GM19372 (cell line): ENCODE measurements around the gene SPINK5.

ENCODE experiments used
- ATAC-seq: cut with Tn5 transposase; IDR thresholded peaks from one replicate; pipeline ENCODE4 v1.9.1; 2021; ENCODE audit warnings: mild to moderate bottlenecking, low read depth, moderate library complexity; ENCODE audit not compliant: unreplicated experiment

Gene SPINK5

DNA sequence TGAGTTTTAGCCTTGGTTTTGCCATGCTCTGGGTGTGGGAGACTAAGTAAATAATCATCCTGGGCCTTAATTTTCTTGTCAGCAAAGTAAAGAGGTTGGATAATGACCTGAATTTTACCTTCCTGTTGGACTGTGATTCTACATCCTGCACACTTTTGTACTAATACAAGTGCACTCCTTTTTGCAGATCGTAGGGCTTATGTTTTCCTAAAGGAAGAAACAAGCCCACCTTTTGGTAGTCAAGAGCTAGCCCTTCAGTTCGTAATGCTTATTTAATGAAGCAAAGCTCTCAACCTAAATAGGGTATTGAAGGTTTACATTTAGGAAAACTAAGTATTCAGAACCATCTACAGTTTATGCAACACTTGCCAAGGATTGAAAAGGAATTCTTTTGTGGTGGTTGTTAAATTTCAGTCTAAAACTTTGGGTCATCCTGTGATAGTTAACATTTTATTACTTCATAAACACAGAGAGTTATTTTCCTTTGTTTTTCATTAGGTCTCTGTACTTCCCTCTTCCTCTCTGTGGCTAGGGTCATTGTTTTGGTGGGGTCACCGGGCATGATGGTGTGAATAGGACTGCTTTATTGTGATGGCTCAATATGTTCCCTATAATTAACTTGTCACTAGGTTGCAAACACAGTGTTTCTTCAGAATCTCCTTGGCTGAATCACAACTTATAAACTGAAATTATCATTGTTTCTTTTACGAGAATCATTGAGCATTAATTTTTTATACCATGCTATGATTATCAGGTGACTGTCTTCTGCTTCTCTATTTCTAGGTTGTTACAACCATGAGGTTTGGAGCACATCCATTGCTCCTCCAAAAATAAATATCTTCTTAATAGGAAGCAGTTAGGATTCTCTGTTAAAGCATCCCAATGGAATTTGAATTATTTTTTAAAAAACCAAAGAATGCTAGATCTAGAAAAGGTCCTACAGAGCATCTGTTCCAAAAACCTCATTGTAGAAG lies 28.5 kb downstream of the SPINK5 start:
- ATAC-seq = no peak

DNA sequence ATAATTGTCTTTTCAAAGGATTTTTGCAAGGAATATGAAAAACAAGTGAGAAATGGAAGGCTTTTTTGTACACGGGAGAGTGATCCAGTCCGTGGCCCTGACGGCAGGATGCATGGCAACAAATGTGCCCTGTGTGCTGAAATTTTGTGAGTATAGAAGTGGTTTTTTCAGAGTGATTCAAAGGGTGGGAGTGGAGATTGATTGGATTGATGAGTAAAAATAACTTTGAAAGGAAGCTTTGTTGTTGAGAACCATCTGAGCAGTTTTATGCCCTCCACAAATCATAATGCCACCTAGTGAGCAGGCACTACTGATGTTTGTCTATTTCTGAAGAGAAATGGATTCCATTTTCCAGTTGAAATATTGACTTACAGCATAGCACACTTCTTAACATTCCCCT lies 30.6 kb downstream of the SPINK5 start:
- ATAC-seq = no peak

DNA sequence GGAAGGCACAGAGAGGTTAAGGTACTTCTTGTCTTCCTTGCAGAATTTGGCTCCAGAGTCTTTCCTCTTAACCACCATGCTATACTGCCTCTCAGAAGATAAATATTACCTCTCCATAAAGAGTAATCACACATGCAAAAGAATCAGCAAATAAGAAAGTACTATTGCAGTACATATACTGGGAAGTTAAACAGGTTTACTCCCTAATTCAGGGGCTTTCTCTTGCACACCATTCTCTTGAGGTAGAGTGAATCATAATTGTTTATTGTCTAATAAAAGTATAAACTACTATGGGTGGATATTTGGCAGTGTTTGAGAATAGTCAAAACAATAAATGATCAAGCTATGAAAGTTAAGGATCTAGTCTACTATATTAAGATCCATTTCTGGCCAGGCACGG lies 40.4 kb downstream of the SPINK5 start:
- ATAC-seq = no peak

DNA sequence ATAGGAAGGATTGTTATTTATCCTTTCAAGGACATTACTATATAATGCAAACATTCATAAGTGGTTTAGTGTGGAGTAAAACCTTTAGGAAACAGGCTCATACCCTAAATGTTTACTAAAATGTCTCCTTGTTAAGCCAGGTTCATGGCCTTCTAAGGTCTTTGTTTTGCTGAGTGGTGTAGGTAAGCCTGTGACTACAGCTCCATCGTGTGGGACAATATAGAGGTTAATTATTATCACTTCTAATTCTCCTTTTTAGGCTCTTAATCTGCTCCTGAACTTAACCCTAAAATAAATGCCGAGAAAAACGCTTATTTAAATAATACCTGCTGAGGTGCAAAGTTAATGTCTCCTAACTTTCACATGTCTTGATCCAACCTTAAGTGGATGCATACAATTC lies 43.8 kb downstream of the SPINK5 start:
- ATAC-seq = no peak

DNA sequence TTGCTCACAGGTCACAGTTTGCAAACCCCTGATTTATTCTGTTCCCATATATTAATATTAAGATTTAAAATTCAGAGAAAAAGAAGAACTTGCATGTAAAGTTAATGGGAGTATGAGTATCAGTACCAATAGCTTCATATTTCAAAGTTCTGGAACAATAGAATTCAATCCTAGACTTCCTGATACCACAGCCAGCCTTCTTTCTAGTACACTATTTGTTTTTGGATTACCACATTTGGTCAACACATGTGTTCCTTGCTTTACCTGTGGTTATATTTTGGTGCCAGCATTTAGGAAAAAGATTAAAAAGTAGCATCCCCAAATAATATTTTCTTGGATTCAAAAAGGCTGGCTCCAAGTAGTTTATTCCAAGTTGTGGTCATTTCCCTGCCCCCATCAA lies 49.5 kb downstream of the SPINK5 start:
- no peak for ATAC-seq

DNA sequence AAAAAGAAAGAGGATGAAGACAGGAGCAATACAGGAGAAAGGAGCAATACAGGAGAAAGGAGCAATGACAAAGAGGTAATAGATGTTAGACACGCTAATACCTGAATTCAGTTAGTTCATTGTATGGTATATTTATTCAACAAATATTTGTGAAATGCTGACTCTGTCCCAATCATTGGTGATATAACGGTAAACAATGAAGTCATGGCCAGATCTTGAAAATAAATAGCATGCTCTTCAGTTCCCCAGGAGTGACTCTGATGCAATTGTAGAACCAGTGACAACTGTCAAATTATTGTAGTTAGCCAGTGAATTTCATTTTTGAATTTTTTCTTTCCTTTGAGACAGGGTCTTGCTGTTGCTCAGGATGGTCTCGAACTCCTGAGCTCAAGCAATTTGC lies 56.5 kb downstream of the SPINK5 start:
- no peak for ATAC-seq

DNA sequence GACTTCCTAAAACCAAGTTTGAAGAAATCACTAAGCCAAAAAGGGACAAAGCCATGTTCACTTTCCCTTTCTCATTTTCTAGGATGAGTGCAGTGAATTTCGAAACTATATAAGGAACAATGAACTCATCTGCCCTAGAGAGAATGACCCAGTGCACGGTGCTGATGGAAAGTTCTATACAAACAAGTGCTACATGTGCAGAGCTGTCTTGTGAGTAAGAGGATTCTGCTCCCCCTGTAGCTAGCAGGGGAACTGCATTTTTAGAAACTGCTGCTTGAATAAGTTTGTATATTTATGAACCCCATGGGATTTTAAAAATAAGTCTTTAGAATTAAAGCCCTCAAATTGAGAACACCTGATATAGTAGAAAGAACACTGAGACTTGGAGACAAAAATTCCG lies 61.9 kb downstream of the SPINK5 start:
- ATAC-seq = no peak

DNA sequence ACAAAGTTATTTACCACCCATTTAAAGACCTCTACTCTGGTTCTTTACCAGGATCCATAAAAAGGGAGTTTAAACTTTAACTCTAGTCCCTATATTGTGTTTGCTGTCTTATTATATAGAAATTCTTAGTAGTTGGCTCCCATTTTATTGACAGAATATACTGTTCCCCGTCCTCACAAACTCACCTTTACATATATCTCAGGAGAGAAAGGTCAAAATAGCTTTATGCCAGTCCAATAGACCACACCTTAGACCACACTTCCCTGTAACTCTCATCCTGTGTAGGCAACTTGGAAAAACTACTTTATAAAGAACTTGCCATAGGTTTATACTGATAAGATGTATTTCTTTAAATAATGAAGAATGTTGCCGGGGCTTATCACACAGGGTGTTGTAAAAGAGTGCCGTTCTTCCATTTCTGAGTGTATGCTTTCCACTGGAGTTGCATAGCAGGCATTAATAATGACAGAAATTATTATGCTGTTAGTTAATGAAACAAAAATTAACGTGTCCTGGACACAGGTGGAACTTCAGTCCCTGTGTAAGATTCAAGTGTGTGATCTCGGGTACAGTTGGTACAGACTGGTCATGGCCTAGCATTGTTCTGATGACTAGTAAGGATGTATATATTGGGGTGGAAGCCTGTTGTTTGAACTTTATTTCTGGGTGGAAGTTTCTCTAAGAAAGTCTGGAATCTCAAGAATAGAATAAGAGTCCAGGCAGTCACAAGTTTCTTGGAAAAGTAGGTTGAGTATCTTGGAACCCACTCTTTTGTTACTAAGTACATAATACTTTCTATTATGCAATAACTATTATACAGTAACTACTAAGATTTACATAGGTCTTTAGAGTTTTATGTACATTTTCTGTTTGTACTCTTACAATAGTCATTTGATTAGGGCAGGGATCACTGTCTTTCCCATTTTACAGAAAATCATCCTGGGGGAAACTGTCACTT lies 71.6 kb downstream of the SPINK5 start:
- ATAC-seq = no peak

DNA sequence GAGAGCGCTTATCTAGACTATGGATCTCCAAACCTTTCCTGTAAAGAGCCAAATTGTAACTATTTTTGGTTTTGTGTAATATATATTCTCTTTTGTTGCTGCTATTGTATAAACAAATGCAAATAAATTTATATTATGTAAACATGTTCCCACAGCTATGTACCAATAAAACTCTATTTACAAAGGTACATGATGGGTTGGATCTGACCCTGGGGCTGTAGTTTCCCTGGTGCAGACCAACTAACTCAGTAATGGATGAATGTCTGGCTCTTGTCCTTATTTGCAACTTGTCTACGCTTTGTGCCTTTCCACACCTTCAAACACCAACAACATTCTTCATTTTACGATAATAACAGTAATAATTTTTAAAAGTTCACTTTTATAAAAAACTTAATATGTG lies 77.1 kb downstream of the SPINK5 start:
- ATAC-seq = no peak

DNA sequence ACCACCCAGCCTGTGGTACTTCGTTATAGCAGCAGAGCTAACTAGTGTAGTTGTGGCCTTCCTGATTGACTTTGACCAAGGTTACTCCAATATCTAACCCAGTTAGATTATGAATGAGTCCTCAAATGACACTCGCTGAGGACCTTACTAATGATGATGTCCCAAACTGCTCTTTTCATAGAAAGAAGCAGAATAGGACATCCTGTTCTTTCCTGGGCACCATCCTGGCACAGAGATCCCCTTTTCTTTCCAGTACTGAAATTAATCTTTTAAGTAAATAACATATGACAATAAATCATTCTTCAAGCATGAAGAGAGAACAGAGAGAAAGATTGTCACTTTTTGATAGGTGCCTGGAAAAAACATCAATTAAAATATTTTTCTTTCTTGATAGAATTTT lies 77.9 kb downstream of the SPINK5 start:
- no peak for ATAC-seq

DNA sequence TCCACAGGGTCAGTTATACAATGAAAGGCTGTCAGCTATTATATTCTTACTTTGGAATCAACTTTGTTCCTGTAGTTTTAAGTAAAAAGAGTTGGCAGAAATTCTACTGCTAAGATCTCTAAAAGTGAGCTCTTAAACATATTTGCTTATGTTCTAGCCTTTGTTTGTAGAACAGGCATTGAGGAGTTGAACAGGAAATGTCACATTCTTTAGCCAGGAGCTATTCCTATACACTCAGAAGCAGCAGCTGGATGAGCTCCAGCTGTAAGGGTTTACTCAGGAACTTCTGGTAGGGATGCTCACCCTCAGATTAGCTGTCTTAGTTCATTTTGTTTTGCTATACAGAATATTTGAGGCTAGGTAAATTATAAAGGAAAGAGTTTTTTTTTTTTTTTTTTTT lies 82.1 kb downstream of the SPINK5 start:
- ATAC-seq = no peak

DNA sequence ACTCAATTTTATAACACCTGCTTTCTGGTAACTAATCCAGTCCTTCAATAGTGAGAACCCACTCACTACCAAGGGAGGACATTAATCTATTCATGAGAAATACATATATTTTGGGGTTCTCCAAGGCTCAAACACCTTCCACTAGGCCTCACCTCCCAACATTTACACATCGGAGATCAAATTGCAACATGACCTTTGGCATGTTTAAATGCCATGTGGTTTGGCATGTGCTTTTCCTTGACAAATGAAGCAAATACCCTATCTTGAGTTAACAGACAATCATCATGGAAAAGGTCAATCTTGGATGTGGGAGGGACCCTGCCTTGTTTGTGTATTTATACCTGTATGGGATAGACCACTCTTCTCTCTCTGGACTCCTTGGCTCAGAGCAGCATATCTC lies 82.7 kb downstream of the SPINK5 start:
- no peak for ATAC-seq

DNA sequence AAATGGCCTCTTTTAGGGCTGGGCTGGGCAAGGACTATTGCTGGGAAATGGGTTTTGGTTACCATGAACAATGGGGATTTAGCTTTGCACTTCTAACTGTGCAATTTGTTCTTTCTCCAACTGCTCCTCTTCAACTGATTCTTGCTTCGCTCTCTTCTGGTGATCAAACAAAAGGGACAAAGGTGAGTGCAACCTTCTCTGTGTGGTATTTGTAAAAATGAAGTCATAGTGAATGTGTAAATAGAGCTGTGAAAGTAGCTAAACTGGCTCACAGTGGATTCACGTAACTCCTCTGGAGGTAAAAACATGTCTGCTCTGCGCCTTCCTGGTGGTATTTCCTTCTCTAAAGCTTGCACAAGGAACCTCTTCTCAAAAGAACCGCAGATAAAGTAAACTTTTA lies 83.6 kb downstream of the SPINK5 start:
- ATAC-seq = no peak

DNA sequence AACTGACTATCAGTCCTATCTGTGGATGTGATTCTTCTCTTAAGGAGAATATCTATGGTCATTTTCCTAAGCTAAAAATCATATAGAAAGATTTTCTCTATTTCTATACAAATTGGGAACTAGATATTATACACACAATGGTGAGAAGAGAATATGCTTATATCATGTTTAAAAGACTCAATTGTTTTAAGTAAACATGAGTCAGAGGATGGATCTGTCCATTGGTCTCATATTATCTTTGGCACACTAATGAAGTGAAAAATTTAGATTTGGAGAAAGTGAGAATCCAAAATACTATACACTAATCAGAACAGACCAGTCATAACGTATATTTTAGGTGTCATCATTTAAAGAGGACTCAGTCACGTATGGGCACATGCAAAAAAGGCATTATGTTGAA lies 88.1 kb downstream of the SPINK5 start:
- ATAC-seq = no peak

DNA sequence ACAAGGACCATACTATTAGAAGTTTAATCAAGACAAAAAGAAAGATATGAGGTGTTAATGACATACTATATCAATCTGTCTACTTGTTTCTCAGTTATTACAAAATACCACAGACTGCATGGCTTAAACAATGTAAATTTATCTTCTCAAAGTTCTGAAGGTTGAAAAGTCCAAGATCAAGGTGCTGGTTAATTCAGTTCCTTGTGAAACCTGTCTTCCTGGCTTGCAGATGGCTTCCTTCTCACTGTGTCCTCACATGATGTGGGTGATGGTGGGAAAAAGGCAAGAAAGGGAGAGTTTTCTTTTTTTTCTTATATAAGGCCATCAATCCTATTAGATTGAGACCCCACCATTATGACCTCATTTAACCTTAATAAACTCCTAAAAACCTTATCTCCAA lies 89.0 kb downstream of the SPINK5 start:
- no peak for ATAC-seq

DNA sequence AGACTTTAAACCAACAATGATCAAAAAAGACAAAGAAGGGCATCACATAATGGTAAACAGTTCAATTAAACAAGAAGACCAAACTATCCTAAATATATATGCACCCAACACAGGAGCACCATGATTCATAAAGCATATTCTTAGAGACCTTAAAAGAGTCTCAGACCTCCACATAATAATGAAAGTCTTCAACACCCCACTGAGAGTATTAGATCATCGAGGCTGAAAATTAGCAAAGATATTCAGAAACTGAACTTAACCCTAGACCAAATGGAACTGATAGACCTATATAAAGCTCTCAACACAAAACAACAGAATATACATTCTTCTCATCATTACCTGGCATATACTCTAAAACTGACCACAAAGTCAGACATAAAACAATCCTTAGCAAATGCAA lies 92.8 kb downstream of the SPINK5 start:
- no peak for ATAC-seq

DNA sequence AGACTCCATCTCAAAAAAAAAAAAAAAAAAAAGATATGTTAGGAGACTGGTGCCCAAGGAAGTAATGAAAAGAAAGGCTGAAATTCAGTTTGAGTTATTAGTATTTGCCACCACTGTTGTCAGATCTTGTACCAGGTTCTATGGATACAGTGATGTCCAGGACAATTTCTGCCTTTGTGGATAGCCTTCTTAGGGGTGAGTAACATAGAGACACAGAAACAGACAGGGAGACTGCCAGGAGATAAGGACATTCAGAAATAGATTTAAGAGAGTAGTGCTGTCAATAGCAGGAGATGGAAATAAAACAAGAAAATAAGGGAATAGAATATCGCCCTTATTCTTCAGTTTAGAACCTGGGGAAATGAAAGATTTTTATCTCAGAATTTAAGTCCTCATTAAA lies 98.3 kb downstream of the SPINK5 start:
- no peak for ATAC-seq

DNA sequence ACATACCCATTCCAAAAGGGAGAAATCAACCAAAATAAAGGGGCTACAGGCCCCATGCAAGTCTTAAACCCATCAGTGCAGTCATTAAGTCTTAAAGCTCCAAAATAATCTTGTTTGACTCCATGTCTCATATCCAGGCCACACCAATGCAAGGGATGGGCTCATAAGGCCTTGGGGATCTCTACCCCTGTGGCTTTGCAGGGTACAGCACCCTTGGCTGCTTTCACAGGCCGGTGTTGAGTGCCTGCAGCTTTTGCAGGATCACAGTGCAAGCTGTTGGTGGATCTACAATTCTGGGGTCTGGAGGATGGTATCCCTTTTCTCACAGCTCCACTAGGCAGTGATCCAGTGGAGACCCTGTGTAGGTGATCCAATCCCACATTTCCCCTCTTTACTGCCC lies 99.6 kb downstream of the SPINK5 start:
- no peak for ATAC-seq

DNA sequence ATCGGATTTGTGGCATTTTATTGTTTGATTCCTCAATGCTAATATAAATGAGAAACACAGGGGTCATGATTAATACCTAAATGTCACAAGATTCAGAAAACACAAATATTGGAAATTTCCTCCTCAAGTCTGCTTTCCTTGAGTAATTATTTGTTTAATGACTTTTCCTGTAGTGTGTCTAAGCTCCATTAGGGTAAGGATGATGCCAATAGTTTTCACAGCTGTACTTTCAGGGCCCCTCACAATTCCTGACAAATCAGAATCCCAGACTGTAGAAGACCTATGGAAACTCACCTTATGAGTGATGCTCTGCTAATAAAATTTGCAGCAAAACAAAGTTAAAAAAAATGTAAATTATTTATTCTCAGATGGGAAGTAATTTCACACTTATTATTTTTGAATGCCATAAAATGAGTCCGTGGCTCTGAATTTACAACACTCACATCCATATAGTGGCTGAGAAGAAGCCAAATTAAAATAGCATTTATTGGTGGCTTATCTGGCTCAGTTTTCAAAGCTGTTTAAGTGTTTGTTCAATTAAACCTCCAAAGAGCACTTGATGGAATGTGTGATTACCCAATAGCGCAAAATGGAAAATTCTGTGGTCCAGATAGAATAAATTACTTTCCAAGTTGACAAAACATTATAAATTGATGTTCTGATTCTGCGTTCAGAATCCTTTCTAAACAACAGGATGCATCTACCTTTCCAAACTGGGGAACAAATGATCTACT lies 102.9 kb downstream of the SPINK5 start:
- no peak for ATAC-seq

DNA sequence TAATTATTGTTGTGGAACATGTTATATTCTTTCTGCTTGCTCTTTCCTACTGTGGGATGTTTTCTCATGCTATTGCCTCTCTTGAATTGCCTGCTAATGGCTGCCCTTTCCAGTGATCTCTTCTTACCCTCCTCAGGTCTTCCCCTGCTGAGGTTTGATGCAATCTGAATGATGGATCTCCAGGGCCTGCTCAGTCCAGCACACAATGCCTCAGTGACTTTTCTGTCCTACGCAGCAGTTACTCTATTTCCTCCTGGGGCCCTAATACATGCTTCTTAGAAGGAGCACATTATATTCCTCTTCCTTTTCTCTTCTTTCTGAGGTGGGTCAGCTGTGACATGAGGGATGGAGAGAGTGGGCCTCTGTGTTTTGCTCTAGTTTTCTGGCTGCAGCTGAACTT lies 104.5 kb downstream of the SPINK5 start, which contains the start of gene SPINK14:
SPINK14 (plus strand) TSS at position 301 of the 400 bp plus-strand sequence. CDS start 1,187 bp downstream, outside the sequence.
- no peak for ATAC-seq

DNA sequence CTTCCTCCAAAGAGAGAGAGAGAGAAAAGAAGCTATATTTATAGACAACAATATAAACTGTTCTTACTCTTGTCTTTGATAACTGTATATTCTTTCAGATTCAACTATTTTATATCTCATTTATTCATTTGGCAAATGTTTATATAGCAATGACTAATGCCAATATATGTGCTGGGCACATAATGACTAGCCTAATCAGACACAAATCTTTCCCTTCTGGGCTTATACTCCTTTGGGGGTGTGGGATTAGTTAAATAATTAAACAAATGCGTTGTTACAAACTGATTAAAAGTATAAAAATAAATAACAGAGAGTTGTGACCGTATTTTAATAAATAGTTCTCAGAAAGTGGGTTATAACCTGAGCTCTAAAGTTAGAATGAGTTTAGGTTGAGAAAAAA lies 108.6 kb downstream of the SPINK5 start:
- no peak for ATAC-seq
